Measurements from ENCODE around the gene OR7D2.
A peak's percentile ranks its signal among the peaks of the same experiment; 100 is the strongest.
"Not testable (repeated sequence)": the region's sequence is repeated elsewhere in the genome, so short reads cannot be mapped to it uniquely, and the experiment has no call there.

OR7D2 gene

GRCh38 chr19:9161427-9161826 lies 17.4 kb upstream of the OR7D2 start:
- no peaks in the 10 kb centered on the region for H3K27me3 Mint-ChIP-seq
- H3K36me3 Mint-ChIP-seq (ENCODE audit: low read depth), result peaks cover 100% of the 10 kb centered on the region
- H3K4me3 Mint-ChIP-seq, result no peak overlapping the region
- H3K27ac Mint-ChIP-seq, result peak overlapping the region; percentile 22
- peaks cover 35% of the 10 kb centered on the region for H3K4me1 Mint-ChIP-seq (ENCODE audit: low read depth)
- intact Hi-C loops (cut with micrococcal nuclease), result no loop called here
- peaks cover 58% of the 10 kb centered on the region for H3K9me3 Mint-ChIP-seq

GRCh38 chr19:9165261-9165660 lies 13.5 kb upstream of the OR7D2 start:
- Mint-ChIP-seq H3K4me1 (ENCODE audit: low read depth) (peaks cover 59% of the 10 kb centered on the region), H3K36me3 (ENCODE audit: low read depth) (peaks cover 94% of the 10 kb centered on the region), H3K27me3 (no peaks in the 10 kb centered on the region), H3K9me3 (peaks cover 31% of the 10 kb centered on the region), H3K4me3 (no peak overlapping the region), H3K27ac (peak overlapping the region; percentile 88)
- intact Hi-C loops (cut with micrococcal nuclease), result no loop called here

GRCh38 chr19:9166846-9167245 lies 11.9 kb upstream of the OR7D2 start:
- Mint-ChIP-seq H3K9me3 (peaks cover 16% of the 10 kb centered on the region), H3K4me3 (no peak overlapping the region), H3K27me3 (no peaks in the 10 kb centered on the region), H3K36me3 (ENCODE audit: low read depth) (peaks cover 79% of the 10 kb centered on the region), H3K4me1 (ENCODE audit: low read depth) (peaks cover 75% of the 10 kb centered on the region), H3K27ac (peak overlapping the region; percentile 88)
- intact Hi-C loops (cut with micrococcal nuclease), result no loop called here

GRCh38 chr19:9171393-9171991 lies 7.3 kb upstream of the OR7D2 start:
- Mint-ChIP-seq H3K9me3 (no peaks in the 10 kb centered on the region), H3K4me3 (peak overlapping the region; percentile 7), H3K27me3 (no peaks in the 10 kb centered on the region), H3K27ac (peak overlapping the region; percentile 86), H3K4me1 (ENCODE audit: low read depth) (peaks cover 80% of the 10 kb centered on the region), H3K36me3 (ENCODE audit: low read depth) (peaks cover 33% of the 10 kb centered on the region)
- intact Hi-C loops (cut with micrococcal nuclease), result no loop called here

GRCh38 chr19:9175326-9175725 lies 3.5 kb upstream of the OR7D2 start:
- peaks cover 20% of the 10 kb centered on the region for H3K9me3 Mint-ChIP-seq
- intact Hi-C loops (cut with micrococcal nuclease), result no loop called here
- H3K4me3 Mint-ChIP-seq, result no peak overlapping the region
- H3K4me1 Mint-ChIP-seq (ENCODE audit: low read depth), result peaks cover 60% of the 10 kb centered on the region
- H3K36me3 Mint-ChIP-seq (ENCODE audit: low read depth), result peaks cover under 1% of the 10 kb centered on the region
- H3K27ac Mint-ChIP-seq, result no peak overlapping the region
- H3K27me3 Mint-ChIP-seq, result peaks cover 9% of the 10 kb centered on the region

GRCh38 chr19:9183000-9183399 lies 4.2 kb downstream of the OR7D2 start:
- peaks cover 8% of the 10 kb centered on the region for H3K9me3 Mint-ChIP-seq
- no peak overlapping the region for H3K27ac Mint-ChIP-seq
- peaks cover 10% of the 10 kb centered on the region for H3K4me1 Mint-ChIP-seq (ENCODE audit: low read depth)
- no peak overlapping the region for H3K4me3 Mint-ChIP-seq
- no peaks in the 10 kb centered on the region for H3K36me3 Mint-ChIP-seq (ENCODE audit: low read depth)
- intact Hi-C loops (cut with micrococcal nuclease), result no loop called here
- peaks cover 9% of the 10 kb centered on the region for H3K27me3 Mint-ChIP-seq

- Mint-ChIP-seq H3K4me1 (ENCODE audit: low read depth) (peaks cover 5% of the 10 kb centered on the region), H3K4me3 (no peak overlapping the region), H3K9me3 (no peaks in the 10 kb centered on the region), H3K27me3 (peaks cover 18% of the 10 kb centered on the region), H3K27ac (no peak overlapping the region), H3K36me3 (ENCODE audit: low read depth) (no peaks in the 10 kb centered on the region)
- intact Hi-C loops (cut with micrococcal nuclease), result no loop called here
These were observed 8.4 kb downstream of the OR7D2 start for GRCh38 chr19:9187191-9187590.

- H3K9me3 Mint-ChIP-seq, result no peaks in the 10 kb centered on the region
- H3K4me3 Mint-ChIP-seq, result no peak overlapping the region
- no peaks in the 10 kb centered on the region for H3K36me3 Mint-ChIP-seq (ENCODE audit: low read depth)
- intact Hi-C loops (cut with micrococcal nuclease), result no loop called here
- peaks cover 5% of the 10 kb centered on the region for H3K4me1 Mint-ChIP-seq (ENCODE audit: low read depth)
- peaks cover 31% of the 10 kb centered on the region for H3K27me3 Mint-ChIP-seq
- no peak overlapping the region for H3K27ac Mint-ChIP-seq
These were observed 10.8 kb downstream of the OR7D2 start for GRCh38 chr19:9189535-9189934.

GRCh38 chr19:9198044-9198443 lies 19.3 kb downstream of the OR7D2 start:
- H3K27ac Mint-ChIP-seq, result peak overlapping the region; percentile 83
- H3K27me3 Mint-ChIP-seq, result peaks cover 26% of the 10 kb centered on the region
- H3K4me3 Mint-ChIP-seq; H3K36me3 Mint-ChIP-seq (ENCODE audit: low read depth); H3K9me3 Mint-ChIP-seq; intact Hi-C loops (cut with micrococcal nuclease): not testable (repeated sequence)
- peaks cover 20% of the 10 kb centered on the region for H3K4me1 Mint-ChIP-seq (ENCODE audit: low read depth)

GRCh38 chr19:9205501-9206113 lies 26.8 kb downstream of the OR7D2 start:
- Mint-ChIP-seq H3K36me3 (ENCODE audit: low read depth) (no peaks in the 10 kb centered on the region), H3K4me3 (peak overlapping the region; percentile 46)

GRCh38 chr19:9219489-9219888 lies 40.7 kb downstream of the OR7D2 start, which contains the start of gene OR7D4:
Gene OR7D4 (minus strand): TSS chr19:9219589. CDS start chr19:9214837, 4,752 bp downstream.
- Mint-ChIP-seq H3K36me3 (ENCODE audit: low read depth) (no peaks in the 10 kb centered on the region), H3K27me3 (peaks cover 5% of the 10 kb centered on the region), H3K4me3 (no peak within 1 kb of the TSS), H3K27ac (no peak within 1 kb of the TSS), H3K9me3 (peaks cover 27% of the 10 kb centered on the region), H3K4me1 (ENCODE audit: low read depth) (no peaks in the 10 kb centered on the region)
- intact Hi-C loops (cut with micrococcal nuclease), result no loop called here

More at GRCh38 chr19:9205501-9206113, 26.8 kb downstream of the OR7D2 start:
- H3K9me3 Mint-ChIP-seq, result peaks cover 7% of the 10 kb centered on the region
- peaks cover 18% of the 10 kb centered on the region for H3K4me1 Mint-ChIP-seq (ENCODE audit: low read depth)
- H3K27ac Mint-ChIP-seq, result peak overlapping the region; percentile 22
- intact Hi-C loops (cut with micrococcal nuclease), result loop anchor here (2.0 to 10.0 kb wide), 3 partner anchors 69 to 589 kb away; partner anchors contain the start of gene ZNF121
- peaks cover 33% of the 10 kb centered on the region for H3K27me3 Mint-ChIP-seq
